CD4-positive, alpha-beta T cell treated with Interleukin-17A for 4 hours (primary cell): ENCODE data around the gene ZNF70.

Source experiments
- DNase-seq: peaks from one replicate; pipeline ENCODE4 v3.0.0-alpha.2; 2020; ENCODE audit warnings: mixed read lengths

The ZNF70 gene

DNA sequence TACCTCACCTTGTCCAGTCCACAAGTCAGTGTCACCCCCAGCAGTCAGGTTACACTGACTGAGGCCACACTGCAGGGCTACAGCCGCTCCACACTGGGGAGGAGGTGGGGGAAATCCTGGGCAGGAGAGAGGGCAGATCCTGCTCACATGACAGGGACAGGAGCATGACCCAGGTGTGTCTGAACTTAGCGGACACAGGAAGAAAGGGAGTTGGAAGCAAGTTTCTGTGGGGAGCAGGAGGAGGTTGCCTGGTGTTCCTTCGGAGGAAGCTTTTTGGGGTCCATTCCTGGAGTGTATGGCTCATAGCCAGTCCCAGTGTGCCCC lies 27.6 kb upstream of the ZNF70 start:
- DNase-seq = no peak

DNA sequence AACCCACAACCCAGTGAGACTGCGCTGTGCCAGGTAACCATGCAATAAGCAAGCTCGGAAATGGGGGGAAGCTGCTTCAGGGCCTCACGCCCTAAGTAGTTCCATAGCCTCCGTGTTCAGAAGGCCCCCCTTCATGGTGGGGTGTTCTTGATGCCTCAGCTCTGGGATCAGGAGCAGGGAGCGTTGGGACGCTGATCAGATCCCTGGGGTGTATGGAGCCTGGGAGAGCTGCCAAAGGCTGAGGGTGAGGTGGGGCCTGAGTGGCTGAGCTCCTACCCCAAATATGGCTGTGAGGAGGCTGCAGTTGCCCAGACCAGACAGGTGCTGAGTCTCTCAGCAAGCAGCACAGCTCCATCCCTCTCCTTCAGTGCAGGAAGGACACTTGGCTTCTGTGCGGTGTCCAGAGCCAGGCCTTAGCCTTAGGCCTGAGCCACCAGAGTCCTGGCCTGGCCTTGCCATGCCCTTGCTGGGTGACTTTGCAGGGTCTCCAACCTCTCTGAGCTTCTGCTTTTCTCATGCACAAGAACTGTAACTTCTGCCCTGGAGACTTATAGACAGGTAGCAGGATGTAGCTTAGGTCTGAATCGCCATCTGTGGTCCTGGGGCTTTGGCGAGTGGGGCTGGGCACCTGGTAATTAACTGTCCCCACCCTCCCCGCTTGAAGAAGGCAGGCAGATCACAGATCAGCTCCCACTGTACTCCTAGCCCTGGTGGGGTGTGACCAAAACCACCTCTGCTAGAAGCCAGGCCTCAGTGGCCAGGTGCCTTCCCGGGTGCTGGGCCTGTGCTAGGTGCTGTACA lies 27.1 kb upstream of the ZNF70 start:
- DNase-seq = no peak

DNA sequence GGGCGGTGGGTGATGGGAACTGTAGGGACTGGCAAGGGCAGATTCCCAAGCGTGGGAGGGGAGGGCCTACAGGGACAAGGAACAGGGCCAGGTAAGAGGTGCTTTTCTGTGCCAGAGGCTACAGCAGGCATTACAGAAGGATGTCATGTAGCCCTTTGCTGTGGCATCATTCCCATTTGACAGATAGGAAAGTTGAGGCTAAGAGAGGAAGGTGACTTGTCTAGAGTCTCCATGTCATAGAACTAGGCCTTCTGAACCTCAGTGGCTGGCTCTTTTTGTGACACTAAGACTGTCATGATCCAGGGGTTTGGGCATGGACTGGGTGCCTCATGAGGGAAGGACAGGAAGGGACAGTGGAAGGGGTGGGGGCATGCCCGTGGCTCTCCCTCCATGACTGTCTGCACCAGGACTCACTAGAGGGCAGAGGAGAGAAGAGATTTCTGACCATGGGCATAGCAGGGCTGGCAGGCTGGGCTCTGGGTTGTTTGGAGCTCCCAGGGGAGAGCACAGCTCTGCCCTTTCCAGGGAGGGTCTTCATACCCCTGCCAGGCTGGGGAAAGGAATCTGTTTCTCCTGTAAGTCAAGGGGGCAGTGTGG lies 25.0 kb upstream of the ZNF70 start:
- no peak for DNase-seq

DNA sequence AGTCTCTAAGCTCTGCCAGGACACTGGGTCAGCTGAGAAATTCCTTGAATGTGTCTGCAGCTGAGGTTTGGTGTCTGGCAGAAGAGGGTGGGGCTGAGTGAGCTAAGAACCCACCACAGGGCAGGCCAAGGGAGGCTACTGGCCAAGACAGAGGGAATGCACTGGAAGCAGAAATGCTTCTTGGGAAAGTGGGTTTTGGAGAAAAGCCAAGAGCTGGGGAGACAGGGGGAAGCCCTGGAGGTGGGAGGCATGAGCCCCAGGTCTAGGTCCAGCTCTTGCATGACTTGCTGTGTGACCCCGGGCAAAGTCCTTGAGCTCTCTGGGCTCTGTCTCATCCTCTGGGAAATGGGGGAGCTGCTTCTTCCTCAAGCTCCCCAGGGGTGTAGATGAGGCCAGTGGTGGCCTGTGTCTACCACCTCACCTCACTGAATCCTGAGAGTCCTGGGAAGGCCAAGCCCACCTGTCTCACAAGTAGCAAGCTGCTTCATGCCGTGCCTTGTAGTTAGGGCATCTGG lies 24.1 kb upstream of the ZNF70 start:
- DNase-seq = no peak

DNA sequence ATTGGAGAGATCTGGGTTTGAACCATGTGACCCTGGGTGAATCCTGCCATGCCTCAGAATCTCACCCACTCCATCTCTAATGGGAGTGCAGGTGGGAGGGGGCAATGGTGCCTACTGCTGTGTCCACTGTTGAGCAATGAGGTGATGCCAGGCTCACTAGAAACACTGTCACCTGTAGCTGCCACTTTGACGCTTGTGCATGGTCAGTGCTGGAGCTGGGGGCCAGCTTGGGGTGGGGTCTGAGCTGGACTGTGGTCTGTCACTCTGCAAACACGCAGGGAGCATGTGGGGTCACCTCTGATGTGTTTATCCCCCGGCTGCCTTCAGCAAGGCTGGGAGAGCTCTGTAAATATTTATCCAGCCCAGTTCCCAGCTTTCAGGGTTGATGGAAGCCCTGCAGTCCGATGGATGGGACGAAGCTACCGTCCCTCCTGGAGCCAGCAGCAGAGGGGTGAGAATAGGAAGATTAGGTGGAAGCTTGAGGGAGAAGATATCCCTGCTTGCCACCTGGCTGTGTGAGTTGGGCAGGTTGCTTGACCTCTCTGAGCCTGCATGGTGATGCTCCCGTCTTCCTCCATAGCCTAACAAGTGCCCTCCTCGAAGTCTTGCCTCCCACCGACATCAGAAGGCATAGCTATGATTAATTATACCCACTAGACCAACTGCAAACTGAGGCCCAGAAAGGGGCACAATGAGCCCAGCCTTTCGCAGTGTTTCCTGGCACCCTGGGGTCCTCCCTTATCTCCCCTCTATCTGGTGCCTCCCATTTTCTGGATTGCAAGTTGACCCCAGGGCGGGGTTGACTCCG lies 23.4 kb upstream of the ZNF70 start:
- DNase-seq = no peak

DNA sequence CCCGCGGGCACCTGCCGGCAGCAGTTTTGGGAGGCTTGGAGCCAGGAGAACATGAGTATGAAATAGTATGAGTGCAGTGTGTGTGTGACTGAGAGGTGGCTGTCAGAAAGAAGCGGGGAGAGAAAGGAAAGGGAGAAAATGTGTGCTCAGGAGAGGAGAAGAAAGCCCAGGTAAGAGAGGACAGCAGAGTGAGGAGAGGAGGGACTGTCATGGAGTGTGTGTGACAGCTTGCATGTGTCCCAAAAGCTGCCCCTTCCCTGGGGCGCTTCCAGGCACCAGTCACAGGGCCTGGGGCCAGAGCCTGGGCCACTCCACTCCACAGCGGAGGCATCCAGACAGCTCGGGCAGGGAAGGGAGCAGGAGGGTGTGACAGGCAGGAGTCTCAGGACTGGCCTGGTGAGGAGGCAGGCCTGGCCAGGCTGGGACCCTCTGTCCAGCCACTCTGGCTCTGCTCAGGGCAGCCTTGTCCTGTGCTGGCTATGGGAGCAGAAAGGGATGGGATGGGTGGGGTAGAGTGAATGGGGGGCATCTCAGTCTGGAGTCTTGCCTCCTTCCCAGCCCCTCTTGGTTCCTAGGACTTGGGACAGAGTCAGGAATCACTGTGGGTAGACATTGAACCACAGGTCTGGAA lies 22.7 kb upstream of the ZNF70 start:
- DNase-seq = no peak

DNA sequence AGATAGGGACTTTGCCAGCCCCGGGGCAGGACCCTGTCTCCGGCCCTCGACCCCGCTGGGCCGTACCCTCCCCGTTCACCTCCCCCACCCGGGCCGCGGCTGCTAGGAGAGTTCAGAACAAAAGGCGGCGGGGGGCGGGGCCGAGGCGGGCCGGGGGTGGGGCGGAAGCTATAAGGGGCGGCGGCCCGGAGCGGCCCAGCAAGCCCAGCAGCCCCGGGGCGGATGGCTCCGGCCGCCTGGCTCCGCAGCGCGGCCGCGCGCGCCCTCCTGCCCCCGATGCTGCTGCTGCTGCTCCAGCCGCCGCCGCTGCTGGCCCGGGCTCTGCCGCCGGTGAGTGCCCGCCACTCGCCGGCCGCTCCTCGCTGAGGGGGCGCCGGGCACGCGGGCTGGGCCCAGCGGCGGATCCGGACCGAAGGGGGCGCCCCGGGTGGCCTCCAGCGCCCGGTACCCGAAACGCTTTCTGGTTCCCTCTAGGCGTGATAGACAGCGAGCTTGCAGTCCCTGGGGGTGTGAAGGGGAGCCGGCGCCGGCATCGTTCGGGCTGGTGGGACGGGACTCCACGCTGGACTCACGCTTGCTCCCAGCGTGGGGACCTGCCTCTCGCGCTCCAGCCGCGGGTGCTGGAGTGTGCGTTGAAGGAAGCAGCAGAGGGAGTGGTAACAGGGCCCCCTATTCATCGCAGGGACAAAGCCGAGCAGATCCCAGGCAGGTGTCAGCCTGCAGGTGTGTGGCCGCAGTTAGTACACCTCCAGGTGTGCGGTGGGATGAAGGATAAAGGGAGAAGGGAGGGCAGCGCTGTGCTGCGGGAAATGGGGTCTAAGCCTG lies 21.9 kb upstream of the ZNF70 start, which contains the start of gene MMP11:
Gene MMP11 (plus strand): TSS at position 201 of the 825 bp plus-strand sequence. CDS start 22 bp downstream, at position 223.
- peak; percentile 85 for DNase-seq

DNA sequence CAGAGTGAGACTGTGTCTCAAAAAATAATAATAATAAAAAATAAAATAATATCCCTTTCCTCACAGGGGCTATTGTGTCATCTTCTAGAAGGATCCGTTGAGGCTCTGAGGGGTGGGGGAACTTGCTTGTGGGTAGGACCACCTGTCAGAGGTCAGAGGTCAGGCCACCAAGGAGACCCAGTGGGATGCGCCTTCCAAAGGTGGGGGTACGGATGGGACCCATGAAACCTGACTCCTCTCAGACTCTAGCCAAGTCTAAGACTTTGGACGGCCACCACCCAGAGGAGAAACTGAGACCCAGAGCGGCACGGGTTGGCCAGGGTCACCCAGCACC lies 21.4 kb upstream of the ZNF70 start:
- no peak for DNase-seq

DNA sequence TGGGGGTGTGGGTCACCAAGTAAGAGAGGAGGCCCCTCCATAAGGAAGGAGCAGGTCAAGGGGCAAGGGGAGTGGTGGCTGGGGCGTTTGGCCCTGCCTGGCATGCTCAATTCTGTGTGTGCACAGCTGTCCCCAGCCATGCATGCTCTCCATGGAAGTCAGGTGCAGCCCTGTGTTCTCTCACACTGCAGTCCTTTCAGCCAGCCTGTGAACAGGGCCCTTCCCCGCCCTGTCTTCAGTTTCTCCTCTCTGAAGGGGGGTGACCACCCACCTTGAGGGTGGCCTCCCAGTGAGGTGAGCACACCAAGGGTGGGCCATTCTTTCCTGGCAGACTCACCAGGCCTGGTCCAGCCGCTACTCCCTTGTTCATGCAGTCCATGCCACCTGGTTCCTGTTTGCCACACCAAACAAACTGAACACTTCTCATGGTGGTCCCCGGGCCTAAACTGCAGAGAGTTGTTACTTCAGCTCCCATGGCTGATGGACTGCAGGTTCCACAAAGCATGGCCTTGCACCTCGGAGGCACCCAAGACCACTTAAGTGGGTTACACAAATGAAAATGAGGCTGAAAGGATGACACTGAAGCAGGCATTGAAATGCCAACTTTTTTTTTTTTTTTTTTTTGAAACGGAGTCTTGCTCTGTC lies 18.5 kb upstream of the ZNF70 start:
- DNase-seq = no peak

DNA sequence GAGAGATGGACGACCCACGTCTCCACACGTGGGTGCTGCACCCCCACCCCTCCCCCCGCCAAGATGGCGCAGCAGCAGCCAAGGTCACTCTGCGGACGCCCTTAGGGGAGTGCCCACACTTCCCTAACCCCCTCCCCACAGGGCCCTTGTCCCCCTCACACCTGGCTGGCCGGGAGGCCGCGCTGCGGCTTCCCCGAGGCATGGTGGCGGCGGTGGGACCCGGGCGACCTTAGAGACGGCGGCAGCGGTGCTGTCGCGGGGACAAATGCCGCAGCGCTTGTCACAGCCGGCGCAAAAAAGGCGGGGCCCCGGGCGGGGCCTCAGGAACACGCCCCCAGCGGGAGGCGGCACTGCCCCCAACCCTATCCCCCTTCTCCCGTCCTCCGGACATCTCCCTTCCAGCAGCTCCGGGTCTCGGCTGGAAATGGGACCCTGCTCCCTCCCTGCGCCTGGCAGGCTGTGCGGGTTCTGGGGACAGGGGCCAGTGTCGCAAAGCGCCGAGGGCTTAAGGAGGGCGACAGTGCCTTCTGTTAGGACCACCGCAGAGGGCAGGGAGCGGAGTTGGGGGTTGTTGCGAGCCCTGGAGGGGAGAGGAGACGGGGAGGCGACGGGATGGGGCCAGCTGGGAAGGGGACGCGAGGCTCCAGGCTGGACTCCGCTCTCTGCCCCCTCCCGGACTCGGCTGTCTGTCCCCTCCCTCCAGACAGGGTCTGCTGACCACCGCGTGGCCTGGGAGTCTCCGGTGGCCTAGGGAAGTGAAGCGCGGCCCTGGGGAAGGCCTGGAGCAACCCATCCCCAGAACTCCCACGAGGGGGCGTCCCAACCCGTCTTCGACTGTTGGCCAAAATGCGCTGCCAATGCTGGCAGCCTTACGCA lies 17.0 kb upstream of the ZNF70 start, which contains the start of gene CHCHD10:
Gene CHCHD10 (minus strand): TSS at position 300 of the 876 bp plus-strand sequence. CDS start 98 bp downstream, at position 202.
- peak; percentile 86 for DNase-seq

DNA sequence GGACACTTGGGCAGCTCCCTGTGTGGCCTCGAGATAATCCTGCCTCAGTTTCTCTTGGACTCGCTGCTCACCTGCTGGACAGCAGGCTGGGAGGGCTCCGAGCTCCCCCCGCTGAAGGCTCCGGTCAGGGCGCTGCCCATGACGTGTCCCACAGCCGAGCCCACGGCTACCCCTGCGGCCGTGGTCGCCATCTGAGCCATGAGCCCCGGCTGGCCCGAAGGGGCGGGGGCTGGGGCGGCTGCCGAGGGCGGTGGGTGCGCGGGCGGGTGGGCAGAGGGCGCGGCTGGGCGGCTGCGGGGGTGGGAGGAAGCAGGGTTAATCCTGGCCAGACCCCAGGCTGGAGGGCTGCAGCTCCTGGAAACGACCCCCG lies 16.4 kb upstream of the ZNF70 start:
- DNase-seq = no peak

DNA sequence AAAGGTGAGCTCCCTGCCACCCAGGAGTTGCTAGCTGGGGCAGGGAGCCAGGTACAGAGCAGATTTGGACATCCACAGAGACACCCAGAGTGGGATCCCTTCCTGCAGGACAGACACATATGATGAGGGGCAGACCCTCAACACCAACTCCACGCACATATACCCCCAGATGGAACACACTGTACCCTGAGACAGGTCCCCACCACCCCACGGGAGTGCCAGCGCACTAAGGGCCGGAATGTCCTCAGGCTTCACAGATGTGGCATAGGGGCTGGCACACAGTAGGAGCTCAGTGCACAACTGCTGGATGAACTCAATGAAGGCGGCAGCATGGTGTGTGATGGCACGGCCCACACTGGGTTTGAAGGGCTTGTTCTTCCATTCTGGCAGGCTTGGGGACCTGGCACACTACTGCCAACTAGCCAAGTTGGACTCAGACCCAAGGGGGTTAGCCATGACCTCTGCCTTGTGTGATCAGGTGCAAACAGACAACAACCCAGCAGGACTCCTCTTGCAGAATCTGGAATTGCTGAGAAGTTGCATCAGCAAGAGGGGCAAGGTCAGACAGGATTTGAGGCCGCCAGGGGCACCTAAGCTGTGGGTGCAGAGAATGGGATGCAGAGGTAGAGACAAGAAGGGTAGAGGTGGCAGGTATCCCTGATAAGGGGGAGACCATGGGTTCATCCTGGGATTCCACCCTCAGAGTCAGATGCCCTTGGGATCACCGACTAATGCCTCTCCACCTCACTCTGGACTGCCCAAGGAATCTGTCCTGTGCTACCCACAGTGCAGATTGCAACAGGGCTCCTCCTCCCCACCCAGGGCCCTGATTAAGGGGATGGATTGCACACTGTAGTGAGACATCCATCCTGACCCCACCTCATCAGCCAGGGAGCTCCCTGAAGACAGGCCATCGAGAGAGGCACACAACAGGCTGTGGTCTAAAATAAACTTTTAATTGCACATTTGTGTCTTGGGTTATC lies 14.3 kb upstream of the ZNF70 start:
- DNase-seq = no peak

DNA sequence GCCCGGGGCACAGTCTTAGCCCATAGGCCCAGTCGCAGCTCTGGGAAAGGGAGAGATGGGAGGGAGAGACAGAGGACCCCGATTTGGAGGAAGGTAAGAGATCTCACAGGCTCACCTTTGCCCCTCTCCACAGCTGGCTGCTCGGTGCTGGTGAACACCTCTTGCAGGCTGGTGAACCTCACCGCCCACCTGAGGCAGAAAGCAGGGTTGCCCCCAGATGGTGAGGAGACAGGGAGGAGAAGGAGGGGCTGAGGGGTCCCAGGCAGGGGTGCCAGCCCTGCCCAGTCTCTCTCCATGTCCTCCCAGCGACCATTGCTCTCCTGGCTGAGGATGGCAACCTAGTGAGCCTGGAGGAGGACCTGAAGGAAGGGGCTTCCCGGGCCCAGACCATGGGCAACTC lies 13.0 kb upstream of the ZNF70 start:
- DNase-seq = no peak

DNA sequence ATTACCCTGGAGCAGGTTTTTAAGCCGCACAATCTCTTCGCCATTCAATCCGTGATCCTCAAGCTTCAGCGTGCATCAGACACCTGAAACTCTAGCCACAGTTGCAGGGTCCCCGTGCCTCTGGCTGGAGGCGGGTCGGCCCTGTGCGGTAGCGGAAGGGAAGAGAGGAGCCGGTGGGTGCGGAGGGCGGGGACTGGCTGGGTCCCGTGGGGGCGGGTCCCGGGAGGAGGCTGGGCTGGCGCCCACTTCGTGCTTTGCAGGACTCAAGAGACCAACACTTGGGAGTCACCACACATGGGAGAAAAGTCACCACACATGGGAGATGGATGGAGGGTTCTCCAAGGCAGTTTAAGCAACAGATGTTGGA lies 12.7 kb upstream of the ZNF70 start:
- DNase-seq = peak; percentile 79

DNA sequence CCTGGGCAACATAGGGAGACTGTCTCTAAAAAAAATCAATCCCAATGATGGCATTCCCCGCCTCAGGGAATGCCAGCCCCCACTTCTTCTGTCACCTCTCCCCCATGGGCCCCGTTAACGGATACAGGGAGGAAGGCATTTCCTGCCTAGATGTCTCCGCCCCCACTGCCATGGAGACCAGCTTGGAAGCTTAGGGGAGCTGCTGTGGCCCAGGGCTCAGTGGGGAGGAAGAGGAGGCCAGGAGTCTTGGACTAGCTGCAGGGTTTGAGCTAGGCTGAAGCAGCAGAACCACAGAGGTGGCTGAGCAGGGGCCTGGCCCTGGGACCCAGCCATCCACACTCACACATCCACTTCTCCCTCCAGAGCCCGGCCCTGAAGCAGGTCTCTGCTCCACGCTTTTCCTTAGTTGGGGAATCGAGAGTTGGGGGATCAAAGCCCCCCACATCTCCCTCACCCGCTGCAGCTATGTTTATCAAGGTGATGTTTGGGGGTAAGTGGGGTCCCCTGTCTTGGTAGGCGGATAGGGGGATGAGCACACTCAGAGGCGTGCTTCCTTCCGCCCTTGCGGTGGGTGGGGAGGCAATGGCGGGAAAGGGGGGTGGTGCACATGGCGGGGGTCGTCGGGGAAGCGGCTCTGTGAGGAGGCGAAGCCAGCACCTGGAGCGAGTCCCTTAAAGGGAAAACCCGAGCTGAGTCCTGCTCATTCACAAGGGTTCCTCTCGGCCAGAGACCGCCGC lies 12.1 kb upstream of the ZNF70 start, which contains the start of gene C22orf15:
Gene C22orf15 (plus strand): TSS at position 149 of the 737 bp plus-strand sequence. CDS start 317 bp downstream, at position 466.
- peak; percentile 56 for DNase-seq

DNA sequence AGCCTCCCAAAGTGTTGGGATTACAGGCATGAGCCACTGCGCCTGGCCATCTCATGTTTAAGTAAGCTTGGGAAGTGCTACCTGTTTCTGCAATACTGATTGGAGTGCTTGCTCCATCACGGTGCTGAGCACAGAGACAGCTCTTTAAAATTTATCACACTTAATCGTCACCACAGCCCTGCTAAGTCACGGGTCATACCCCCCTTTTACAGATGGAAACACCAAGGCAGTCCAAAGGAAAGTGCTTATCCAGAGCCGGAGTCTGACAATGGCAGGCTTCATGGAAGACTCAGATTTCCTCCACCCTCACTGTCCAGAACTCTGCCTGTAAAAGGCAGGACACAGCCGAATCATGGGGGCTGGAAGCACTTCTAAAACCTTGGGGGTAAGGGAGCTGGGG lies 9.1 kb upstream of the ZNF70 start:
- no peak for DNase-seq

DNA sequence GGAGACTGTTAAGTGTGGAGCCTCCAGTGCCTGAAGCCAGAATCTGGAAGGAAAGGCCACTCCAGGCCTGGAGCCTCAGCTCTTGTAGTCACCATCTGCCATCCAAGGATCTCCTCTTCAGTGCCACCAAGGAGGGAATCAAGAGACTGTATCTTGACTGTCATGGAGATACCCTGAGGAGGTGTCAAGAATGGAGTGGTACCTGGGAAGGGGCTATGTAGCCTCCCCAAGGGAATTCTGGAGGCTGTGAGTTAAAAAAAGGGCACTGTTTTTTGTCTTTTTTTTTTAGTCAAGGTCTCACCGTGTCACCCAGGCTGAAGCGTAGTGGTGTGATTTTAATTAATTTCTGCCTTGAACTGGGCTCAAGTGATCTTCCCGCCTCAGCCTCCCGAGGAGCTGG lies 8.7 kb upstream of the ZNF70 start:
- no peak for DNase-seq

DNA sequence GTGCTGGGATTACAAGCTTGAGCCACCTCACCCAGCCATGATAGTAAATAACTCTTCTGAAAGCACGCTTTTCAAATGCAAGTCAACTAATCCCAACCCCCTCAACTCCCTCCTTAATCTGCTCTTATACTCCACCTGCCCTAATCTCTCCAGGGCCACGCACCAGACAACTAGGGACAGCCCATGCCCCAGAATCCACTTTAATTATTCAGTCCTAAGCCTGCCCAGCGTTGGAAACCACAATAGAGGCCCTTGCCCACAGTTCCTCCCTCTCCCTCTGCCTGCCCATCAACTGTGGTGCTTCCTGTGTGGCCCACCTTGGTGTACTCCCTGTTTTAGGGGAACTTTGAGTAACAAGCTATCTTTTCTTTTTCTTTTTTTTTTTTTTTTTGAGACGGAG lies 6.0 kb upstream of the ZNF70 start:
- no peak for DNase-seq

DNA sequence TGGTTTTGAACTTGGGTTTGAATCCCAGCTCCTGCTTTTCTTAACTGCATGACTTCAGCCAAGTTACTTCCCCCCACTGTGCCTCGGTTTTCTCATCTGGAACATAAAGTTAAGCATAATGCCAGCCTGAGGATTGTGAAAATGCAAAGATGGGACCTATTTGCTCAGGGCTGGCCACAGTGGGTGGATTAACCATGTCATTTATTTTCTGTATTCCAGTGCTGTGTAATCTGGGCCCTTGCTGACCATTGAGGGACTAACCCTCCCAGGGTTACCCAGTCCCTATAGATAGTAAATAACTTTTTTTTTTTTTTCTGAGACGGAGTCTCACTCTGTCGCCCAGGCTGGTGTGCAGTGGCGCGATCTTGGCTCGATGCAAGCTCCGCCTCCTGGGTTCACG lies 4.8 kb upstream of the ZNF70 start:
- DNase-seq = no peak
